ENCODE results near the gene BCAS3.

The BCAS3 gene

GRCh38 chr17:61313461-61314326 is 636.0 kb downstream of the BCAS3 start:
- CTCF ChIA-PET: interaction anchor here (1.1 to 1.9 kb wide), 4 partner anchors 9 to 29 kb away, joined by 3 to 6 read pairs (median 4); no protein-coding TSS in a partner anchor
- DNase-seq (ENCODE audit: extremely low spot score): no peak
- TF ChIP-seq CTCF (IDR thresholded peaks at IDR 0.05; ENCODE audit: control extremely low read depth, extremely low read depth, low read depth, missing control alignments): no peak
- POLR2A ChIA-PET: no interaction called here

GRCh38 chr17:61314368-61315078 is 636.9 kb downstream of the BCAS3 start:
- no peak for DNase-seq (ENCODE audit: extremely low spot score)
- POLR2A ChIA-PET: no interaction called here
- no peak for TF ChIP-seq CTCF (IDR thresholded peaks at IDR 0.05; ENCODE audit: control extremely low read depth, extremely low read depth, low read depth, missing control alignments)
- CTCF ChIA-PET: interaction anchor here (1.5 to 1.6 kb wide), 2 partner anchors 10 to 29 kb away, joined by 4 to 5 read pairs; no protein-coding TSS in a partner anchor

GRCh38 chr17:61316633-61317032 is 639.0 kb downstream of the BCAS3 start:
- no peak for DNase-seq (ENCODE audit: extremely low spot score)
- ChIA-PET POLR2A (no interaction called here), CTCF (no interaction called here)
- TF ChIP-seq CTCF (IDR thresholded peaks at IDR 0.05; ENCODE audit: control extremely low read depth, extremely low read depth, low read depth, missing control alignments): no peak

- DNase-seq (ENCODE audit: extremely low spot score): no peak
- POLR2A ChIA-PET: no interaction called here
- TF ChIP-seq CTCF (IDR thresholded peaks at IDR 0.05; ENCODE audit: control extremely low read depth, extremely low read depth, low read depth, missing control alignments): no peak
- CTCF ChIA-PET: no interaction called here
These were observed 640.1 kb downstream of the BCAS3 start for GRCh38 chr17:61317779-61318178.

GRCh38 chr17:61318684-61319098 is 641.0 kb downstream of the BCAS3 start:
- ChIA-PET CTCF (interaction anchor here (1.2 kb wide), 1 partner anchor 16 kb away, joined by 3 read pairs; no protein-coding TSS in a partner anchor), POLR2A (no interaction called here)
- DNase-seq (ENCODE audit: extremely low spot score): no peak
- TF ChIP-seq CTCF (IDR thresholded peaks at IDR 0.05; ENCODE audit: control extremely low read depth, extremely low read depth, low read depth, missing control alignments): no peak

- DNase-seq (ENCODE audit: extremely low spot score): no peak
- no peak for TF ChIP-seq CTCF (IDR thresholded peaks at IDR 0.05; ENCODE audit: control extremely low read depth, extremely low read depth, low read depth, missing control alignments)
- ChIA-PET CTCF (interaction anchor here (1.1 kb wide), 1 partner anchor 18 kb away, joined by 3 read pairs; no protein-coding TSS in a partner anchor), POLR2A (no interaction called here)
These were observed 643.7 kb downstream of the BCAS3 start for GRCh38 chr17:61321344-61321743.
